Activated CD8-positive, alpha-beta memory T cell treated with anti-CD3 and anti-CD28 coated beads, Interleukin-2, amount 50 U/mL, for 48 hours (primary cell): ENCODE results near the gene DAPK1.
"Not testable (repeated sequence)": the region's sequence is repeated elsewhere in the genome, so short reads cannot be mapped to it uniquely, and the experiment has no call there.

ENCODE experiments used
- DNase-seq: peaks from one replicate; pipeline ENCODE4 v3.0.0-alpha.2; 2020

The DAPK1 gene

DNA sequence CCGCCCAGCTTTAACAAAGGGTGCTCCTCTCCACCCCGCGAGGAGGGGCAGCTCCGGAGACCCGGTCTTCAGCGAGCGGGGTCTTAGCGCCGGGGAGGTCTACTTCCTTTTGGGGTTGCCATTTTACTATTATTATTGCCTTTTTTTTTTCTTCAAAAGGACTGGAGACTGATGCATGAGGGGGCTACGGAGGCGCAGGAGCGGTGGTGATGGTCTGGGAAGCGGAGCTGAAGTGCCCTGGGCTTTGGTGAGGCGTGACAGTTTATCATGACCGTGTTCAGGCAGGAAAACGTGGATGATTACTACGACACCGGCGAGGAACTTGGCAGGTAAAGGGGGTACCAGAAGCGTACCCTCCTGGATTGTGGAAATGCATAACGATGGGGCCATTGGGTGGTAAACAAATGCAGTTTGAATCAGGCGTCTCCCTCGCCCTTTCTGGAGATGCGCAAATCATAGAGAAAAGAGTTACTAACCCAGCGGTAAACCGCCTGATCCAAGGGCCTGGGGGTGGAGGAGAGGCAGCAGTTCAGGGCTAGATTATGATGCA lies 1.2 kb downstream of the DAPK1 start:
- DNase-seq, result no peak

DNA sequence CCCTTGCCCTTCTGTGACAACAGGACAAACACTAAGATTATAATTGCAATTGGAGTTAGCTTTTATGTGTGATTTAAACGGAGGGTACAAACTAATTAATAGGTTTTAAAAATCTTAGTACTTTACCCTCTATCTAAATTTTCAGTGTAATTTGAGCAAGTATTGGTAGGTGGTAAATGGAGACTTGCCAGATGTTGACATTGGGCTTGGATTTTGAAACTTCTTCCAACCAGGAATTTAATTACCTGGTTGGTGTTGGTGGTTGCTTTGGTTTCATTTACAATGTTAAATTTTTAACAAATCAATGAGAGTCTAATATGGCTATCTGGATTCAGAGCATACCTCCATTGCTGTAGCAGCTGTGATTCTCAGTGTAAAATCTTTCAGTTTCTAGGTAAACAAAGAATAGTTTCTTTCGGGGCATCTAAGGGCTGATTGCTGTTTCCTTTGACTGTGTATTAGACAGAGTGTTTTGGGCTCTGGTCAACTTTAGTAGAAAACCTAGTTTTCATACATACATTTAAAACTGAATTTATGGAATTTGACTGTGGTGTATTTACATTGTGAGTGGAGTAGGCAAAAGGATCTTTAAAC lies 1.9 kb downstream of the DAPK1 start:
- no peak for DNase-seq

DNA sequence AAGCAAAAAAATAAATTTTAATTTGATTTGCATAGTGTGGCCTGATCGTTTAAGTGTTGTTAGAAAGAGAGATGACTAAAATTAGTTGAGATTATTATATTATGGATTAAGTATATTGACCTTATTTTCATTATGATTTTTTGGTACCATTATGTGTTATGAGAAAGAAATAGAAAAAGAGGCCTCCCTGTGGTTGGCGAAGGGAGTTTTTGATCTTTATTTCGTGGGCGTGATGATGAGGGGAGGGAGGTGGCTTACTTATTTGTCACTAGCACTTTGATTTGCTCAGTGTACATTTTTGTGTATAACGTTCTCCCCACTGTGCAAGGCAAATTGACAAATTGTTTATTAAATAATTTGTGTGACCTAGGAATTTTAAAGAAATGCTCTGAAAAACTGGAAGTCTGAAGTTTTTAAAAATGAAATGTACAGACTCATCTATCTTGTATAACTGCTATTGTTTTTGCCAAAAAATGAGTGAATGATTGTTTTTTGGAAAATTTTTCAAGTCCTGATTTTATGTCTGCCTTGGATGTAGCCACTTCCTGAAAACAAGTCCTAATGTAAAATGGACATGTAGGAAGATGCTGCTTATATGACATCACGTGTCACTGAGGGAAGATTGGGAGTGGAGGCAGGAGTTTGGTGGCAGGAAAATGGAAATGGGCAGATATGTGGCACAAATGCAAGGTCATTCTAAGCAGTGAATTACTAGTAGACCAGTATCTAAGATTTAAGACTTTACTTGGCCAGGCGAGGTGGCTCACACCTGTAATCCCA lies 3.0 kb downstream of the DAPK1 start:
- no peak for DNase-seq

DNA sequence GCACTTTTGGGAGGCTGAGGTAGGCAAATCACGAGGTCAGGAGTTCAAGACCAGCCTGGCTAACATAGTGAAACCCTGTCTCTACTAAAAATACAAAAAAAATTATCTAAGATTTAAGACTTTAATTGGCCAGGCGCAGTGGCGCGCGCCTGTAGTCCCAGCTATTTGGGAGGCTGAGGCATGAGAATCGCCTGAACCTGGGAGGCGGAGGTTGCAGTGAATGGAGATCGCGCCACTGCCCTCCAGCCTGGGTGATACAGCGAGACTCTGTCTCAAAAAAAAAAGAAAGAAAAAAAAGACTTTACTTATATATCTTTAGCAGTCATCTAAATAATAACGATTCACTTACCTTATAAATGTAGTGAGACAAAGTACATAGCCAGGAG lies 3.6 kb downstream of the DAPK1 start:
- not testable (repeated sequence) for DNase-seq

DNA sequence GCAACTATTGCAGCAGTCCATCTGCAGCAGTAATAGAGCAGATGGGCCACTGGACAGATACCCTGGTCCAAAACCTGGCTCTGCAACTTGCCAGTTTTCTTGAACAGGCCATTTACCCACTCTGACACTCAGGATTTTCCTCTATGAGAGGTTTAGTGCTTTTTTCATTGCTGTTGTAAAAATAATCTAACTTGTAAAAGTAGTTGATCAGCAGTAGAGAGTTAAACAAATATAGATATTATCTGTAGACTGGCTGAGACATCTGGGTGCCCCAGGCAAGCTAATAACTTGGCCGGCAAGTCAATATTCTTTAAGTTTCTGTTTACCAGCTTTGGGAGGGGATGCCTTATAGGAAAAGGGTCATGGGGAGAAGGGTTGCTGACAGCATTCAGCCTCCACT lies 4.1 kb downstream of the DAPK1 start:
- no peak for DNase-seq

DNA sequence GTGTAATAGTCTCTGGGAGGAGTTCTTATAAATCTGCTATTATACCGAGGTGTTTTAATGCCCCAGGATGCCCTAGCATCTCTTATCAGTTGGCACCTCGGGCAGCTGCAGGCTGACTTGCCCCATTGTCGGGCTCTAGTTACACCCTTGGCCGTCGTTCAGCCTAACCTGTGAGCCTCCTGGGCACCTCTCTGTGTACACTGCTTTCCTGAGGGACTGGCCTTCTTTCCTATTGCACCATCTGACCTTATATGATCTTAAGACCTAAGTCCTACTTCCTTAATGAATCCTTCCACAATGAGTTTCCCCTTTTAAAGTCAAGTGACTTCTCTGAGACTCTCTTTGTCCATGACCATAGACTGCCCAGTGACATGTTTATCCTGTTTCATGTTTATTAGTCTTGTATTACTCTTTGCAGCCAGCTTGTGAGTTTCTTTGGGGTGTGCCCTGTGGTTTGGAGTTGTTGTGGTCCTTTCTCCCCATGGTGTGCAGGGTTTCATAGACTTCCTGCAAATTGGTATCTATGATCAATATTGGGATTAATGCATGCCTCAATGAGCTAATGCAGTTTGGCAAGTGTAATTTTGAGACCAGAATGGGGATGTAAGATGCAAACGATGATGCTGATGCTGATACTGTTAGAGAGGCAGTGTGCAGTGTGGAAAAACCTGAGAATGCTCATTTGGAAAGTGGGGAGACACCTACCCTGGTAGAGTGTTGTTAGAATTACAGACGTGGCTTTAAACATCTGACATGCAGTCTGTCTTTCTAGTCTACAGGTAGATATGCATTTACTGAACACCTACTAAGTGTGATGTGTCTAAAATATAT lies 4.9 kb downstream of the DAPK1 start:
- DNase-seq, result no peak

DNA sequence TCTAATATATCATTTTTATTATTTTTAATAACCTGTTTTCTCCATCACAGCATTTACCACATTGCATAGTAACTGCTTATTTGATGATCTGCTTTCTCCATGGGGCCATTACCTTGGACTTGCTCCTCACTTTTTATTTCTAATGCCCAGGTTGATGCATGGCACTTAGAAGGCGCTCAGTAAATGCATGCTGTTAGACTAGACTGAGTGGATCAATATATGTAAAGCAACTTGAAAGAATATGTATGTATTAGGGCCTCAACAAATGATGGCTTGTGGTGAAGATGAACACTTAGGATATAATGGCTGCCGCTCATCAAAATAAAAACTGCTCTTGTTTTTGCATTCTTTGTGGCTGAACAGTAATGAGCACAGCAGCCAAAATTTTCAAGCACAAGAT lies 5.8 kb downstream of the DAPK1 start:
- DNase-seq, result no peak

DNA sequence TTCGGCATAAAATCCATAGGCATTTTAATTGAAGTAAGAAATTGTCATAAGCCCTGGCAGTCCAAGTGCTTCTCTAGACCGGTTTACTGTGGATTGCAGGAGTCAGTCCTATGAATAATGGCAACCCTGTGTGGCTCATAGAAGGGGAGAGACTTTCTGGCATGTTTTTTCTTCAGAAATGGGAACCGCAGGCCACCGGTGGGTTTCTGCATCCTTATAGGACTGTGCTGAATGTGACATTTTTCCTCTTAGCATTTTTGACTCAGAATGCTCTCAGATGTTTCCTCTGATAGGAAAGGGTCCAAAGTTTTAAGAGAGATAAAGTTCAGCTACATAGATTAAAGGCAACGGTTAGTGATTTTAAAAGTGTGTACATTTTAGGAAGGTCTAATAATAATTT lies 6.3 kb downstream of the DAPK1 start:
- DNase-seq, result no peak

DNA sequence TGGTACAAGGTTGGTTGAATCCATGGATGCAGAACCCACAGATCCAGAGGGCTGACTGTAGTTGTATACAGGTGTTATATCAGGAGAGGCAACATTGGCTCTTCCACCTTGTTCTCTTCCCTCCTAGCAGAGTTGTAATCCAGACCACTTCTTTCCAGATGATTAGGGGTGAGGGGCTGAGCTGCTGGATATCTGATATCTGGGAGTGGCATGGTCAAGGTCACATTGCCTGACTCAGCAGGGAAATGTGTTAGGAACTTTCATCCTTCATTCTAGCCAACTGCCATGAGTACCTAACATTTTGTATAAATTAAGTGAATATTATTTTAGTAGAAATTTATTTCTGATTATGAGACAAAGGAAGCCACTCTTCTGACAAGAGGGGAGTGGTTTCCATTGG lies 7.3 kb downstream of the DAPK1 start:
- DNase-seq, result no peak

DNA sequence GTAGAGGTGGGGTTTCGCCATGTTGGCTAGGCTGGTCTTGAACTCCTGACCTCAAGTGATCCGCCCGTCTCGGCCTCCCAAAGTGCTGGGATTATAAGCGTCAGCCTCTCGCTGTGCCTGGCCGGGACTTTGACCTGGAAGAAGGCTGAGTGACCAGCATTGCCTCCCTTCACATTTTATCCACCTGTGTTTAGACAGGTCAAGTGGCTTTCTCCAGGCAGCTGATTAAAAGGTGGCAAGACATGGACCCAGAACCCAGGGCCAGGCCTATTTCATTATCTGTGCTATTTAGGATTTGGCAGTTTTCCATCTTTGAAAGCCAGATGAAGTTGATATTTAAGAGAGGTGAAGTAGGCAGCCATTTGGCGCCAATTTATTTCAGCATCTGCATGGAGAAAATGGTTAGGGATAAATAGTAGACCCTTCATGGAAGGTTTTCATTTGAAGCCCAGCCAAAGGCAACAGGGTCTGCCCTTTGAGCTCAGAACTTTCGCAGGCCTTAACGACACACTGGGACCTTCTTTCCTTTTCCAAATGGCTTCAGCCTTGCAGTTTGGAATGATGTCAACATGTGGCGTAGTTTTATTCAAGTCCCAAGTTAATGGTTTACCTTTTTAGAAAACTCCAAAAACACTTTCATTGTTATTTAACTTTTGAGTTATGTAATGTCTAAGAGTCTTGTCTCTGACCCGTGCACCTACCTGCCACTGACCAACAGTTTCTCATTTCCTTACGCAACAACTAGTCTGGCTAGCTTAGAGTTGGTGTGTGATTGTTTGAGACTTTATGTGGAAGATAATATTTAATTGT lies 8.4 kb downstream of the DAPK1 start:
- no peak for DNase-seq

DNA sequence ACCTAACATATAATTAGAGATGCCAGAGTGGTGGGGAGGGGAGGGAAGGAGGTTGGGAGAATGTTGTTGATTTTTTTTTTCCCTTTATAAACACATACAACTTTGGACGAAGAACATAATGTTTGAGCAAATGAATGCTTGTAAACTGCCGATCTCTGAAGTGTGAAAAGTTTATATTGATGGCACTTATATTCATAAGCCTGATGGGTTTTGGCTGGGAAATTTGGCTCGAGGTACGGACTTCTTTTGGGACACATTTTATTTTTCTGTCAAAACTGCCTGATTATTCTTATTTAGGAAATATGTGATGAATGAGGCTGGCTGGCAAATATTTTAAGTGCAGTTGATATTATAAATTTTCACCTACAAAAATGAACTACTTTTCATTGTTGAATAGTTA lies 9.9 kb downstream of the DAPK1 start:
- DNase-seq, result no peak

DNA sequence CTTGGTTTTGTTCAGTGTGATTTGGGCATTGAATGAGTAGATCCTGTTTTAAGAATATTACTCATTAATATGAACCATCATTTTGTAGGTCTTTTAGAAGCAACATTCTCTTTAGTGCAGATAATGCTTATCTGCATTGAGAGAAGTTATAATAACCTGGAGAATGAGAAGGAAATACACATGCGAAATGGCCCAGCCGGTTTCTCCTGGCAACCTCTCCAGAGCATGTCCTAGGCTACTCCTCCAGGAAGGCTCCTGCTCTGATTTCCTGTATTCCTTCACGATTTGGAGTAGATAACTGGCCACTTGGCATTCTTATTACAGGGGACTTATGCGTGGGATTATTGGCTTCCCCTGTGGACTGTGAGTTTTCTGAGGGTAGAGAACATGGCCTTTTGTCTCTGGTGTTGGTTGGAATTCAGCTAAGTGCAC lies 12.6 kb downstream of the DAPK1 start:
- no peak for DNase-seq

DNA sequence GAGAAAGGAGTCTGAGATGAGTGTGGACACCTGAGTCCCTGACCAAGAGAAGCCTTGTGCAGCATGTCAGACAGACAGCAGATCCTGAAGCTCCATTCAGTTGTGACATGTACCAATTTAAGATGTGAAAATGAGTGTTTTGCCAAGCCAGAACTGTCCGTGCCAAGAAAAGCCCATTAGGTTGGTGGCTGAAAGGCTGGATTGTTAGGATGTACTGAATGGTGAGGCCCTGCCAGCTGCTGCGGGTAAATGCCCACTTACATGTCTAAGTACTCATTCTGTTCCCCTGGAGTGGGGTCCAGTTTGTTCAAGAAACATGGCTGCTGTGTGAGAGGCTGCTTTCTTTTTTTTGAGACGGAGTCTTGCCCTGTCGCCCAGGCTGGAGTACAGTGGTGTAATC lies 14.6 kb downstream of the DAPK1 start:
- DNase-seq, result no peak

DNA sequence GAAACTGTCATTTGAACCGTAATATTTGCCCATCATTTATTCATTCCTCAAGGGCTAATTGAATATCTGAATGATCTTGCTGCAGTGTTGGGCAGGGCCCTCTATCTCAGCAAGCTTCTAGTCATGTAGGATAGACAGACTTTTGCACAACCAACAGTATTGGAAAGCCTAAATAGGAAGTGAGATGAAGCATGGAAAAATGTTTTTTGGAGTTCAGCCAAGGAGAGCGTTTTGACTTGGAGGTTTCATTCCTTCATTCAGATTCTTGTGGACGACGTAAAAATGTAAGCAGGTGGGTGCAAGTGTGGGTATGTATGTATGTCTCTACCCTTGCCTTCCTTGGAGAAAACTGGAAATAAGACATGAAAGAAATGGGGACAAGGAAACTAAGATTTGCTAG lies 15.5 kb downstream of the DAPK1 start:
- DNase-seq, result no peak

DNA sequence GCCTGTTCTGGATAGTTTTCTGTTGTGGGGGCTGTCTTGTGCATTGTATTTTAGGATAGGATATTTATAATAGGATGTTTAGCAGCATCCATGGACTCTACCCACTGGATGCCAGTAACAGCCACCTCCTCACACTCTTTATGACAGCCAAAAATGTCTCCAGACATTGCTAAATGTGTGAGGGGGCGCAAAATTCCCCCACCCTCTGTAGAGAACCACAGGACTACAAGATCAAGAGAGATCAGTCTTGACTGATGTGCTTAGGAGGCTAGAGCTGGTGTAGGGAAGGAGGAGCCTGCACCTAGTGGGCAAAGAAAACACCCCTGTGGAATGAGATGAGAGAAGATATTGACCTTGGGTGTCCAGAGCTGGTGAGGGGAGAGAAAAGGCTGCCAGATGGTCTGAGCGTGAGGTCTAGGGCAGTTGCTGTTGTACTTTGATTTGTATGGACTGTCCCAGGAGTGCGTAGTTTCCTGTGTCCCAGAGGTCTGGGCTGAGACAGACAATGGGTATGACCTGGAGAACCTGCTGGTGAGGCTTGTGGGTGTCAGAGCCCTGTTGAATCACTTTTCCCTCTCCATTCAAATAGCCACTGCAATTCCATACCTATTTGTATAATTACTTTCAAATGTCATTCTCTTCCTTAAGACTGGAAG lies 16.3 kb downstream of the DAPK1 start:
- no peak for DNase-seq

DNA sequence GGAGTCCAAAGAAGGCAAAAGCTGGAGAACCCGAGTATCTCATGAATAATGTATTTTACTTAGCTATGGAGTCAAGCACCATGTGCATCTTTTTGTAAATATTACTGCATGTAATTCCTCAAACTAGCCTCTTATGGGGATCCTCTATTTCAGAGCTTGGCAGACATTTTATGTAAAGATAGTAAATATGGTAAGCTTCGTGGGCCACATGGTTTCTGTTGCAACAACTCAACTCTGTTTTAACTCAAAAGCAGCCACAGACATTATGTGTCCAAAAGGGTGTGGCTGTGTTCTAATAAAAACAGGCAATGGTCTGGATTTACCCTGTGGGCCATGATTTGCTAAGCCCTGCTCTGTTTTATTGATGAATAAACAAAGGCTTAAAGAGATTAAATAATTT lies 17.3 kb downstream of the DAPK1 start:
- DNase-seq, result no peak

DNA sequence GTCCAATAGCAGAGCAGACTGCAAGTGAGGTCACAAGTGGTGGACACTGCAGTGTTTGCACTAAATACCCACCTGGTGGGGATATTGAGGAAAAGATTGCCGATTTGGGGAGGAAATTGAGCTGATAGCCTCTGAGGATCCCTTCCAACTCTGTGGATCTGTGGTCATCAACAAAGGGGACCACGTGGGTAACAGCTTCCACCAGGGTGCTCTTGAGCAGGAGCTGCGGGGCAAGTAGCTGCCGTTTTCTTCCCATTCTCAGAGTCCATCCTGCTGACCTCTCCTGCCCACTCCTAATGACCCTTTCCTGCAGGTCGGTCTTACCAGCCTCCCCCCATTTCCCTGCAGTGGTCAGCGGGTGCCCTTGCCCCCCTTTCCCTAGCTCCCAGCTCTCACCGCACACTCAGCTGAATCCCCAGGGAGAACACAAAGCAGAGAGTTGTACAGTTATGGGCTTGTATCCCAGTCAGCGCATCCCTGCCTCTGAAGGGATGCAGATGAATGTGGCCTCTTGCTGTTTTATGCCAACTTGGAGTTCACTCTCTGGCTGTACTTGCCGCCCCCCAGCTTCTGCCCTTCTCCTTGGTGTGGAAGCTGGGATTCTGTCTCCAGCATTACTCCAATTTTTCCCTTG lies 18.0 kb downstream of the DAPK1 start:
- no peak for DNase-seq

DNA sequence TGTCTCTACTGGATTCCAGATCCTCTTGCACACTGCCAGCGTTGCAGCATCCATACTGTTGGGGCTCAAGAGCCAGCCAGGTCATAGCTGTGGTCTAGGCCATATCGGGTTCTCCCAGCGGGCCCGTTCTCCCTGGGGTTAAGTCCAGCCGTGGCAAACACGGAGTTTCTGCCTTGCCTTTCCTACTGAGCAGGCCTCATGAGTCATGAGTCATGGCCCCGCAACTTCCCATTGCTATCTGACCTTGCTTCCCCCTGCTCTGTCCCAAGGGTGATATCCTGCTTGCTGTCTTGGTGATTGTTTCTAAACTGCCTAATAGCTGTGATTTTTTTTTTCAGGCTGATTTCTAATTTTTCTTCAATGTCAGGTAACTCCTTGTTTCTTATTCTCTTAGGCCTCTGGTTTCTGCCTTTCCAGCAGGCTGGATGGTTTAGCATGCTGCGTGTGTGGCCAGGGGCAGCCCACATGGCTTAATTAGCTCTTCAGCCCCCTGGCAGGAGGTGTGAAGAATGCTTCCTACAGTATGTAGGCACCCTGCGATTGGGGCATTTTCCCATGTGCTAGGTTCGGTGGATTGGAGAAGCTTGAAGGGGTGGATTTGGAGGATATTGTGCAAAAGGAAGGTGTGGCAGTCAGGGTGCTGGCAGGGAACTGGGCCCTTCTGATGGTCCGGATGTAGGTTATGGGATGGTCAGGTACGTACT lies 18.7 kb downstream of the DAPK1 start:
- DNase-seq, result no peak

DNA sequence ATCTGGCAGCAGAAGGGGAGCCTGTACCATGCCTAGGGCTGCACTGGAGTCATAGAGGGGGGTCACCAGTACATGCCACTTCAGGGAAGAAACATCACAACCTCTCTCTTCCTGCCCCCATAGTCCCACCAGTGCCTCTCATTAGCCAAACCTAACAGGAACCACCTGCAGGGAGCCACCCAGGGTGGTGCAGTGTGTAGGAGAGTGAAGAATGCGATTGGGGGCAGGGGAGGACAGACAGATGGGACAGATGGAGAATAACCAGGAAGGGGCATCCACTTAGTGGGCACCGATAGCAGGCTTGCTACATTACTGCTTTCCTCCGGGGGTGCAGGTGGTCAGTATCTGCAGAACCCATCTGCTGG lies 19.2 kb downstream of the DAPK1 start:
- no peak for DNase-seq

DNA sequence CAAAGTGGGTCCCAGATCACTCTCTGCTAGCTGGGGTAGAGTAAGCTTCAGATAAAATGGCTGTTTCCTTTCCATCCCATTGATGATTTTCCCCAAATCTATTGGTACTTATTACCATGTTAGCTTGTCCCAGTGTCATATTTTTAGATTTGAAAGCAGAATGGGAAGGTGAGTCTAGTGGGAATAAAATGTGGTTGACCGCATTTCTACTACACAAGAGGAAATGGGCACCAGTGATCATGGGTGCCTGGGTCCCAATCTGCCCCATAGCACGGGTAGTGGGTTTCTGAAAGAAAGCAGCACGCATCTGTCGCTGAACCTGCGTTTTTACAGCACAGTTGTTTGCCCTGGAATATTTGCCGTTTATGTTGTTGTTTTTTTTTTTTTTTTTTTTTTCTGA lies 20.1 kb downstream of the DAPK1 start:
- no peak for DNase-seq

DNA sequence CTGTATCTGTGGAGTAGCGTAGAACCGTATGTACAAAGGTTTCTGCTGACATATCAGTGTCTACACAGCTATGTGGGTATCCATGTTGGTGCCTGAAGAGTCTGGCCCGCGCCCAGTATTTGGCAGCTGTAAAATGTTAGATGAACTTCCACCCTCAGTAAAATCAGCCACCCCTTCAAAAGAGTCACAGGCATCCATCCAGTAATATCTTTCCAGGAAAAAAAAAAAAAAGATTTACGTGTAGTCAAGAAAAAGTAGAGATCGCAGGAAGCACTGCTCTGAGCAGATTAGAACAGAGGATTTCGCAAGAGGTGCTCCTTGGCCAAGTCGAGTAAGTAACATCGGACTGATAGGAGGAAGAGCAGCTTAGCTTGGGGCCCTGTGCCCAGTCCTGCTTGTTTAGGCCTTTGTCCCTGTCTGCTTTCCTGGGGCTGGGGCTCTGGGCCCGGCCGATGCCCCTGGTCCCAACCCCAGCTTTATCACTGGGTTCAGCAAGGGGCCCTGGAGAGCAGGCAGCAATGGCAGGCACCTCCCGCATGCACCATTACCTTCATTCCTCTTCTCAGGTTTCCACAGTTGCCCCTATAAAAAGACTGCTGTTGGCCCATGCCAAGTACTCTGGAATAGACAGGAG lies 21.2 kb downstream of the DAPK1 start:
- no peak for DNase-seq
